Astrocyte of the hippocampus (primary cell): ENCODE data around the gene SUN5.

ENCODE experiments used
- DNase-seq: peaks from one replicate; pipeline ENCODE4 v3.0.0; 2011; ENCODE audit warnings: low read depth, low spot score

SUN5 gene

GRCh38 chr20:33026779-33027759, 22.8 kb upstream of the SUN5 start:
- no peak for DNase-seq

- DNase-seq = no peak
Observed at GRCh38 chr20:33026072-33026778, 22.0 kb upstream of the SUN5 start.

GRCh38 chr20:33025318-33025876, 21.2 kb upstream of the SUN5 start:
- DNase-seq = no peak

GRCh38 chr20:33024609-33025317, 20.5 kb upstream of the SUN5 start:
- DNase-seq = no peak

GRCh38 chr20:33024243-33024560, 20.0 kb upstream of the SUN5 start:
- no peak for DNase-seq

- DNase-seq = no peak
Observed at GRCh38 chr20:33023439-33024242, 19.4 kb upstream of the SUN5 start.

GRCh38 chr20:33022694-33023438, 18.6 kb upstream of the SUN5 start:
- DNase-seq = no peak

- no peak for DNase-seq
Observed at GRCh38 chr20:33022289-33022688, 18.1 kb upstream of the SUN5 start.

- DNase-seq = no peak
Observed at GRCh38 chr20:33021879-33022278, 17.6 kb upstream of the SUN5 start.

- no peak for DNase-seq
Observed at GRCh38 chr20:33020278-33021161, 16.3 kb upstream of the SUN5 start.

GRCh38 chr20:33019465-33020277, 15.4 kb upstream of the SUN5 start:
- no peak for DNase-seq

GRCh38 chr20:33018169-33018931, 14.1 kb upstream of the SUN5 start:
- DNase-seq = no peak

- no peak for DNase-seq
Observed at GRCh38 chr20:33017542-33017941, 13.3 kb upstream of the SUN5 start.

GRCh38 chr20:33016581-33017109, 12.4 kb upstream of the SUN5 start:
- DNase-seq = no peak

- DNase-seq = no peak
Observed at GRCh38 chr20:33015700-33016580, 11.7 kb upstream of the SUN5 start.

GRCh38 chr20:33015114-33015484, 10.9 kb upstream of the SUN5 start:
- no peak for DNase-seq
